Prostate gland (tissue), 2 donors: ENCODE results near the gene MARS1.
"Not testable (repeated sequence)": the region's sequence is repeated elsewhere in the genome, so short reads cannot be mapped to it uniquely, and the experiment has no call there.

Source experiments
- CTCF ChIP-seq, 4 experiments: fragments of 200-600 bp in 2 of 4; fragments of 450-650 bp in 2 of 4; sonication (generic) in 2 of 4; IDR thresholded peaks; 1 replicate in 3 of 4; 2 replicates in 1 of 4; pipeline ENCODE4 v1.5.1; 2016 to 2019; ENCODE audit warnings: antibody characterized with exemption in 4 of 4, mild to moderate bottlenecking in 2 of 4, moderate library complexity in 2 of 4
- POLR2AphosphoS5 ChIP-seq: sonication (generic); formaldehyde crosslinking; IDR thresholded peaks from one replicate; pipeline ENCODE4 v1.6.1; 2017; ENCODE audit warnings: antibody characterized with exemption

DNA sequence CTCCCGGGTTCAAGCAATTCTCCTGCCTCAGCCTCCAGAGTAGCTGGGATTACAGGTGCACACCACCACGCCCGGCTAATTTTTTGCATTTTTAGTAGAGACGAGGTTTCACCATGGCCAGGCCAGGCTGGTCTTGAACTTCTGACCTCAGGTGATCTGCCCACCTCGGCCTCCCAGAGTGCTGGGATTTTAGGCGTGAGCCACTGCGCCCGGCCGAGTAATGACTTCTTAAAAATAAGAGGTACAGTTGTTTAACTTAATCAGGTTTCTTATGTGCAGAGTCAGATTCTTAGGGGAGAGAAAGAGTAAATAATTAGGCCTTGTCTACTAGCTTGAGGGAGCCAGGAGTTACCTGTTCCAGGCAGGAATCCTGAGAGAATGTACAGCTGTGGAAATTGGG, 26.4 kb downstream of the MARS1 start:
- TF ChIP-seq CTCF (IDR thresholded peaks at IDR 0.05); POLR2AphosphoS5: not testable (repeated sequence)
